Lower leg skin (tissue), 3 donors: Measurements from ENCODE around the gene ABCA8.

Experiments
- CTCF ChIP-seq, 3 donors: fragments of 450-650 bp; IDR thresholded peaks; one replicate each; pipeline ENCODE4 v1.5.1; 2016; ENCODE audit warnings: antibody characterized with exemption in 3 of 3, mild to moderate bottlenecking in 3 of 3, moderate library complexity in 2 of 3
- POLR2A ChIP-seq, 2 donors: fragments of 450-650 bp; IDR thresholded peaks; one replicate each; pipeline ENCODE4 v1.6.1; 2016 to 2017; ENCODE audit warnings: antibody characterized with exemption in 2 of 2, mild to moderate bottlenecking in 1 of 2, moderate library complexity in 1 of 2

DNA sequence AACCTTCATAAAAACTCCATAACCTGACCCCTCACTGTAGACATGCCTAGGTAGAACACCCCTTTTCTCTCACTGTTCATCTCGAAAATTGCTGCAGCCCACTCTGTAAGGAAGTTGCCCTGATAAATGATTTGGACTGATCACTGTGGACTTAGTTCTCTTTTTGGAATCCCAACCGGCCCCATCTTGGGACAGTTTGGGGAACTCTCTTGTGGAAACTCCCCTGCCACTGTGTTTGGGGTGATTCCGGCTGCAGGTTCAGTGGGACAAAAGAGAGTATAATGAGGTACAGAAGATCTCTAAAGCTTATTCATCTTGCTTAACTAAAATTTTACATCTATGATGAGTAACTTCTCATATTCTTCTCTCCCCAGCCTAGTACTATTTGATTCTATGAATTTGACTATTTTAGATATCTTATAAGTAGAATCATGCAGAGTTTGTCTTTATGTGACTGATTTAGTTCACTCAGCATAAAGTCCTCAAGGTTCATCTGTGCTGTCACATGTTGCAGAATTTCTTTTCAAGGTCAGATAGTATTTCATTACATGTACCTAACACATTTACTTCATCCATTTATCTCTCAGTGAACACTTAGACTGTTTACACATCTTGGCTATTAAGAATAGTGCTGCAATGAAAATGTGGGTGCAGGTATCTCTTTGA, 84.9 kb downstream of the ABCA8 start:
- TF ChIP-seq CTCF (IDR thresholded peaks at IDR 0.05): no peak
- no peak for TF ChIP-seq POLR2A (IDR thresholded peaks at IDR 0.05)
